WTC11 (cell line): Measurements from ENCODE around the gene PPARA.

Experiments used
- ATF1 ChIP-seq: sonication (generic); formaldehyde crosslinking; IDR thresholded peaks from 2 replicates; pipeline ENCODE4 v1.8.1; 2023; ENCODE audit warnings: mild to moderate bottlenecking, moderate library complexity, missing genetic modification reagents
- GABPB1 ChIP-seq: sonication (generic); formaldehyde crosslinking; IDR thresholded peaks from 2 replicates; pipeline ENCODE4 v1.8.1; 2023; ENCODE audit warnings: mild to moderate bottlenecking, missing genetic modification reagents
- NFE2L1 ChIP-seq: sonication (generic); formaldehyde crosslinking; IDR thresholded peaks from 2 replicates; pipeline ENCODE4 v1.8.1; 2023; ENCODE audit warnings: missing genetic modification reagents
- SMAD3 ChIP-seq: sonication (generic); formaldehyde crosslinking; IDR thresholded peaks from 2 replicates; pipeline ENCODE4 v1.8.0; 2022; ENCODE audit warnings: missing genetic modification reagents, mild to moderate bottlenecking, borderline replicate concordance
- TEAD4 ChIP-seq: sonication (generic); formaldehyde crosslinking; IDR thresholded peaks from 2 replicates; pipeline ENCODE4 v1.8.0; 2022; ENCODE audit warnings: mild to moderate bottlenecking, missing genetic modification reagents
- ZBTB21 ChIP-seq: sonication (generic); formaldehyde crosslinking; IDR thresholded peaks from 2 replicates; pipeline ENCODE4 v1.8.1; 2023; ENCODE audit warnings: mild to moderate bottlenecking, missing genetic modification reagents, borderline replicate concordance
- ZNF121 ChIP-seq: sonication (generic); formaldehyde crosslinking; IDR thresholded peaks from 2 replicates; pipeline ENCODE4 v1.8.0; 2023; ENCODE audit warnings: missing genetic modification reagents
- TF ChIP-seq, protein P1 (sequence below): fragments of 200-600 bp; IDR thresholded peaks from 2 replicates; pipeline ENCODE4 v1.8.0; 2022; ENCODE audit warnings: antibody characterized with exemption
- TF ChIP-seq, protein P2 (sequence below): fragments of 250-450 bp; sonication (Bioruptor Pico); conservative IDR thresholded peaks from 2 replicates; pipeline ENCODE4 v1.9.0; 2021; ENCODE audit warnings: mild to moderate bottlenecking
- TF ChIP-seq, protein P3 (sequence below): sonication (generic); formaldehyde crosslinking; IDR thresholded peaks from 2 replicates; pipeline ENCODE4 v1.8.0; 2022; ENCODE audit warnings: mild to moderate bottlenecking, missing genetic modification reagents
- TF ChIP-seq, protein P4 (sequence below): sonication (generic); formaldehyde crosslinking; IDR thresholded peaks from 2 replicates; pipeline ENCODE4 v1.8.0; 2023; ENCODE audit warnings: mild to moderate bottlenecking, missing genetic modification reagents
- TF ChIP-seq, protein P5 (sequence below): sonication (generic); formaldehyde crosslinking; IDR thresholded peaks from 2 replicates; pipeline ENCODE4 v1.8.1; 2023; ENCODE audit warnings: mild to moderate bottlenecking, missing genetic modification reagents, moderate library complexity
- TF ChIP-seq, protein P6 (sequence below): sonication (generic); formaldehyde crosslinking; IDR thresholded peaks from 2 replicates; pipeline ENCODE4 v1.8.1; 2022; ENCODE audit warnings: low read depth, missing genetic modification reagents, borderline replicate concordance
- TF ChIP-seq, protein P7 (sequence below): sonication (generic); formaldehyde crosslinking; IDR thresholded peaks from 2 replicates; pipeline ENCODE4 v1.8.0; 2022; ENCODE audit warnings: mild to moderate bottlenecking, missing genetic modification reagents

DNA sequence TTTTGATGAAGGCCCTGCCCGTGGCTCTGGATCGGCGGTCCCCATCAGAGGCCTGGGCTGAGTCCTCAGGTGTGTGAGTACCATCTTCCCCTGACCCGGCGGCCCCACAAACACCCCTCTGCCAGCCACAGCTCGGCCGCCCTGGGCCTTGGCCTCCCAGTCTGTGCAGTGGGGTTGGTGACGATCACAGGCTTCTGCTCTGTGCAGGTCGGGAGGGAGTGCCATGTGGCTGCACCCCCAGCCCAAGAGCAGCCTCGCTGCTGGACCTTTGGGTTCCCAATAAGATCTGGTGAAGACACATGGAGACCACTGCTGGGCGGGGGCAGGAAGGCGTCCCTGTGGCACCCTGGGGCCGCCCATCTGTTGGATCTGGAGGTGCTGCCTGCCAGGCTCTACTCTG lies 47.1 kb upstream of the PPARA start:
- TF ChIP-seq, protein P1, sequence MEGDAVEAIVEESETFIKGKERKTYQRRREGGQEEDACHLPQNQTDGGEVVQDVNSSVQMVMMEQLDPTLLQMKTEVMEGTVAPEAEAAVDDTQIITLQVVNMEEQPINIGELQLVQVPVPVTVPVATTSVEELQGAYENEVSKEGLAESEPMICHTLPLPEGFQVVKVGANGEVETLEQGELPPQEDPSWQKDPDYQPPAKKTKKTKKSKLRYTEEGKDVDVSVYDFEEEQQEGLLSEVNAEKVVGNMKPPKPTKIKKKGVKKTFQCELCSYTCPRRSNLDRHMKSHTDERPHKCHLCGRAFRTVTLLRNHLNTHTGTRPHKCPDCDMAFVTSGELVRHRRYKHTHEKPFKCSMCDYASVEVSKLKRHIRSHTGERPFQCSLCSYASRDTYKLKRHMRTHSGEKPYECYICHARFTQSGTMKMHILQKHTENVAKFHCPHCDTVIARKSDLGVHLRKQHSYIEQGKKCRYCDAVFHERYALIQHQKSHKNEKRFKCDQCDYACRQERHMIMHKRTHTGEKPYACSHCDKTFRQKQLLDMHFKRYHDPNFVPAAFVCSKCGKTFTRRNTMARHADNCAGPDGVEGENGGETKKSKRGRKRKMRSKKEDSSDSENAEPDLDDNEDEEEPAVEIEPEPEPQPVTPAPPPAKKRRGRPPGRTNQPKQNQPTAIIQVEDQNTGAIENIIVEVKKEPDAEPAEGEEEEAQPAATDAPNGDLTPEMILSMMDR = no peak
- TF ChIP-seq, protein P2, sequence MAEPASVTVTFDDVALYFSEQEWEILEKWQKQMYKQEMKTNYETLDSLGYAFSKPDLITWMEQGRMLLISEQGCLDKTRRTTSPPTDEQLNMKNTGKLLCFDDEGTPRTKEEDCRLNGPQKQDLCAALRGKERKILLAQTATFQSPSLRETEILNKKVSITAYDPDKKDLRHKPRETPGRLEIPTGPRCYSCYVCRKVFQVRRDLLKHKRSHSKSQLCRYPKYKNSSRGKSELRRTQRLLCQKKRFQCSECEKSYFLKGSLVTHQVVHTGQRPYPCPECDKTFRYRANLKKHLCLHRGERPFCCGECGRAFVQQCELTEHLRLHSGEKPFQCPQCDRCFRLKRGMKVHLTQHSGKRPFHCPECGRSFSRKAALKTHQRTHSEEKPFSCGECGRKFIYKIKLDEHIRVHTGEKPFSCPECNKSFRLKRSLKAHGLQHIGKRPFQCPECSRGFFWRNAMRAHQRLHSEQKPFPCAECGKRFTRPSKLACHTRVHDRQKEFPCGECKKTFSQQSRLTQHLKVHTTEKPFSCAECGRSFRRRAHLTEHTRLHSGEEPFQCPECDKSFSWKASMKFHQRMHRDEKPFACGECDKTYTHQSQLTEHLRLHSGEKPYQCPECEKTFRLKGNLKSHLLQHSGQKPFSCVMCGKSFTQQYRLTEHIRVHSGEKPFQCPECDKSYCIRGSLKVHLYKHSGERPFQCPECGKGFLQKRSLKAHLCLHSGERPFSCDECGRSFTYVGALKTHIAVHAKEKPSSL (CRISPR knock-in tag) = no peak
- TF ChIP-seq GABPB1 (CRISPR knock-in tag) (no peak), TEAD4 (CRISPR knock-in tag) (no peak), ATF1 (CRISPR knock-in tag) (no peak), SMAD3 (no peak), ZBTB21 (CRISPR knock-in tag) (no peak), ZNF121 (CRISPR knock-in tag) (no peak), NFE2L1 (no peak)
- TF ChIP-seq, protein P3, sequence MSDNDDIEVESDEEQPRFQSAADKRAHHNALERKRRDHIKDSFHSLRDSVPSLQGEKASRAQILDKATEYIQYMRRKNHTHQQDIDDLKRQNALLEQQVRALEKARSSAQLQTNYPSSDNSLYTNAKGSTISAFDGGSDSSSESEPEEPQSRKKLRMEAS (CRISPR knock-in tag) = no peak
- TF ChIP-seq, protein P4, sequence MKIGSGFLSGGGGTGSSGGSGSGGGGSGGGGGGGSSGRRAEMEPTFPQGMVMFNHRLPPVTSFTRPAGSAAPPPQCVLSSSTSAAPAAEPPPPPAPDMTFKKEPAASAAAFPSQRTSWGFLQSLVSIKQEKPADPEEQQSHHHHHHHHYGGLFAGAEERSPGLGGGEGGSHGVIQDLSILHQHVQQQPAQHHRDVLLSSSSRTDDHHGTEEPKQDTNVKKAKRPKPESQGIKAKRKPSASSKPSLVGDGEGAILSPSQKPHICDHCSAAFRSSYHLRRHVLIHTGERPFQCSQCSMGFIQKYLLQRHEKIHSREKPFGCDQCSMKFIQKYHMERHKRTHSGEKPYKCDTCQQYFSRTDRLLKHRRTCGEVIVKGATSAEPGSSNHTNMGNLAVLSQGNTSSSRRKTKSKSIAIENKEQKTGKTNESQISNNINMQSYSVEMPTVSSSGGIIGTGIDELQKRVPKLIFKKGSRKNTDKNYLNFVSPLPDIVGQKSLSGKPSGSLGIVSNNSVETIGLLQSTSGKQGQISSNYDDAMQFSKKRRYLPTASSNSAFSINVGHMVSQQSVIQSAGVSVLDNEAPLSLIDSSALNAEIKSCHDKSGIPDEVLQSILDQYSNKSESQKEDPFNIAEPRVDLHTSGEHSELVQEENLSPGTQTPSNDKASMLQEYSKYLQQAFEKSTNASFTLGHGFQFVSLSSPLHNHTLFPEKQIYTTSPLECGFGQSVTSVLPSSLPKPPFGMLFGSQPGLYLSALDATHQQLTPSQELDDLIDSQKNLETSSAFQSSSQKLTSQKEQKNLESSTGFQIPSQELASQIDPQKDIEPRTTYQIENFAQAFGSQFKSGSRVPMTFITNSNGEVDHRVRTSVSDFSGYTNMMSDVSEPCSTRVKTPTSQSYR = no peak
- TF ChIP-seq, protein P5, sequence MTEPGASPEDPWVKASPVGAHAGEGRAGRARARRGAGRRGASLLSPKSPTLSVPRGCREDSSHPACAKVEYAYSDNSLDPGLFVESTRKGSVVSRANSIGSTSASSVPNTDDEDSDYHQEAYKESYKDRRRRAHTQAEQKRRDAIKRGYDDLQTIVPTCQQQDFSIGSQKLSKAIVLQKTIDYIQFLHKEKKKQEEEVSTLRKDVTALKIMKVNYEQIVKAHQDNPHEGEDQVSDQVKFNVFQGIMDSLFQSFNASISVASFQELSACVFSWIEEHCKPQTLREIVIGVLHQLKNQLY (CRISPR knock-in tag) = no peak
- TF ChIP-seq, protein P6, sequence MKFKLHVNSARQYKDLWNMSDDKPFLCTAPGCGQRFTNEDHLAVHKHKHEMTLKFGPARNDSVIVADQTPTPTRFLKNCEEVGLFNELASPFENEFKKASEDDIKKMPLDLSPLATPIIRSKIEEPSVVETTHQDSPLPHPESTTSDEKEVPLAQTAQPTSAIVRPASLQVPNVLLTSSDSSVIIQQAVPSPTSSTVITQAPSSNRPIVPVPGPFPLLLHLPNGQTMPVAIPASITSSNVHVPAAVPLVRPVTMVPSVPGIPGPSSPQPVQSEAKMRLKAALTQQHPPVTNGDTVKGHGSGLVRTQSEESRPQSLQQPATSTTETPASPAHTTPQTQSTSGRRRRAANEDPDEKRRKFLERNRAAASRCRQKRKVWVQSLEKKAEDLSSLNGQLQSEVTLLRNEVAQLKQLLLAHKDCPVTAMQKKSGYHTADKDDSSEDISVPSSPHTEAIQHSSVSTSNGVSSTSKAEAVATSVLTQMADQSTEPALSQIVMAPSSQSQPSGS (CRISPR knock-in tag) = no peak
- TF ChIP-seq, protein P7, sequence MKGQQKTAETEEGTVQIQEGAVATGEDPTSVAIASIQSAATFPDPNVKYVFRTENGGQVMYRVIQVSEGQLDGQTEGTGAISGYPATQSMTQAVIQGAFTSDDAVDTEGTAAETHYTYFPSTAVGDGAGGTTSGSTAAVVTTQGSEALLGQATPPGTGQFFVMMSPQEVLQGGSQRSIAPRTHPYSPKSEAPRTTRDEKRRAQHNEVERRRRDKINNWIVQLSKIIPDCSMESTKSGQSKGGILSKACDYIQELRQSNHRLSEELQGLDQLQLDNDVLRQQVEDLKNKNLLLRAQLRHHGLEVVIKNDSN (CRISPR knock-in tag) = no peak
